ENCODE measurements around the gene ZNF431. TPM values are rescaled to one million over a fixed set of nuclear protein-coding genes. Genes with fewer than 3 reads are reported as not detected.

Gene ZNF431
- total and polyA plus RNA-seq, 2 of the 4 experiments (the other 2 are of a cell fraction): 4.3 to 4.5 TPM

- no peak overlapping the region for H3K14ac ChIP-seq (replicated peaks; ENCODE audit: low read depth, low read length)
- H3K18ac ChIP-seq (ENCODE audit: low read depth, low read length): no peak overlapping the region
- H2BK20ac ChIP-seq (ENCODE audit: low read depth, low read length): no peak overlapping the region
- ChIA-PET CTCF (no interaction called here), POLR2A (ENCODE audit: unreplicated experiment) (no interaction called here)
- H3K27ac ChIP-seq (ENCODE audit: insufficient read depth, low read length): no peak overlapping the region
- BruUV-seq (replicated peaks): no TSS peak
- H3K4me2 ChIP-seq (ENCODE audit: low read depth, low read length): no peak overlapping the region
- no peak overlapping the region for H3K4ac ChIP-seq (ENCODE audit: low read depth, low read length)
- H3K9ac ChIP-seq (ENCODE audit: low read depth, low read length): no peak overlapping the region
- no peak overlapping the region for H3K4me3 ChIP-seq (ENCODE audit: insufficient read depth, low read depth, low read length)
- in situ Hi-C loops (cut with MboI; ENCODE audit: low sequenced_read_pairs) (no loop called here), intact Hi-C loops (cut with micrococcal nuclease) (loop anchor here (10.0 kb wide), 1 partner anchor 119 kb away; the partner anchor contains the start of gene ZNF430), dilution Hi-C loops (cut with HindIII; ENCODE audit: low sequenced_read_pairs, unreplicated experiment) (no loop called here)
- no peaks in the 10 kb centered on the region; the same call in 1 of the 2 replicates for H4K20me1 ChIP-seq (ENCODE audit: insufficient read depth, low read length)
- TF ChIP-seq CTCF (conservative IDR thresholded peaks at IDR 0.05; ENCODE audit: low read depth, low read length) (no peak), FOS (IDR thresholded peaks at IDR 0.05; ENCODE audit: low read depth, low read length) (no peak), POLR2A (IDR thresholded peaks at IDR 0.05; ENCODE audit: low read depth, low read length) (no peak), SMC3 (IDR thresholded peaks at IDR 0.05; ENCODE audit: low read depth, low read length) (no peak), RCOR1 (IDR thresholded peaks at IDR 0.05; ENCODE audit: insufficient replicate concordance, low read length) (no peak), CHD1 (IDR thresholded peaks at IDR 0.05; ENCODE audit: low read depth, low read length) (no peak), MAFK (IDR thresholded peaks at IDR 0.05; ENCODE audit: low read depth, low read length) (no peak), ELK1 (IDR thresholded peaks at IDR 0.05; ENCODE audit: borderline replicate concordance, low read depth, low read length) (no peak), CEBPB (IDR thresholded peaks at IDR 0.05; ENCODE audit: low read depth, low read length) (no peak), MAZ (IDR thresholded peaks at IDR 0.05; ENCODE audit: borderline replicate concordance, low read depth, low read length) (no peak), MXI1 (IDR thresholded peaks at IDR 0.05; ENCODE audit: borderline replicate concordance, low read depth, low read length) (no peak), BHLHE40 (IDR thresholded peaks at IDR 0.05; ENCODE audit: low read depth, low read length) (no peak), RFX5 (IDR thresholded peaks at IDR 0.05; ENCODE audit: low read depth, low read length) (no peak), NFE2L2 (IDR thresholded peaks at IDR 0.05; ENCODE audit: low read depth, low read length) (no peak)
- 100% methylated on average over 1 of the region's 5 CpGs; no CpG with 5 or more reads in 1 of the 2 experiments for WGBS, 2 experiments (ENCODE audit: extremely low coverage in 2 of 2, insufficient read length in 1 of 2)
- H2BK5ac ChIP-seq (ENCODE audit: low read depth, low read length, poor library complexity, severe bottlenecking): no peak overlapping the region
- no peak for DNase-seq
- no peak overlapping the region for H2BK15ac ChIP-seq (ENCODE audit: low read depth, low read length)
- H4K5ac ChIP-seq (ENCODE audit: low read depth, low read length): no peak overlapping the region
- no peak overlapping the region for H2AK9ac ChIP-seq (replicated peaks; ENCODE audit: low read depth, low read length, poor library complexity)
- H3K4me1 ChIP-seq (ENCODE audit: control insufficient read depth, insufficient read depth, low read length): no peaks in the 10 kb centered on the region
- H3K9me3 ChIP-seq (ENCODE audit: control insufficient read depth, insufficient read depth, low read length): no peaks in the 10 kb centered on the region
- no peak overlapping the region for H3K23ac ChIP-seq (ENCODE audit: low read depth, low read length)
- H3K36me3 ChIP-seq (ENCODE audit: control insufficient read depth, insufficient read depth, low read length): peaks cover 21% of the 10 kb centered on the region
- H2BK120ac ChIP-seq (ENCODE audit: low read depth, low read length): no peak overlapping the region
- no peak overlapping the region for H2AFZ ChIP-seq (replicated peaks; ENCODE audit: low read length, poor library complexity)
- H2AK5ac ChIP-seq (ENCODE audit: low read depth, low read length): no peak overlapping the region
- H4K91ac ChIP-seq (ENCODE audit: insufficient read depth, low read depth, low read length): no peak overlapping the region
- H3K56ac ChIP-seq (ENCODE audit: extremely low read depth, insufficient read depth, low read length): no peak overlapping the region
- no peaks in the 10 kb centered on the region for H3K27me3 ChIP-seq (ENCODE audit: control insufficient read depth, insufficient read depth, low read length)
- no peak overlapping the region for H4K8ac ChIP-seq (ENCODE audit: low read depth in 2 of 2, low read length in 2 of 2)
- peaks cover 9 to 13% of the 10 kb centered on the region in 2 experiments; a peak in 3 of 4 replicates for H3K79me1 ChIP-seq (ENCODE audit: low read depth in 1 of 2, low read length in 2 of 2)
- ATAC-seq (ENCODE audit: low read depth): no peak
- H3K9me1 ChIP-seq (ENCODE audit: insufficient read depth, low read length): no peaks in the 10 kb centered on the region
Observed at GRCh38 chr19:21143428-21143827, 1.6 kb downstream of the ZNF431 start.

Data from IMR-90 (cell line).